ENCODE data around the gene ZNF384.
A peak's percentile ranks its signal among the peaks of the same experiment; 100 is the strongest.

The ZNF384 gene

GRCh38 chr12:6699259-6699988 is 10.2 kb upstream of the ZNF384 start:
- DNase-seq (ENCODE audit: low read depth), result no peak

- no peak for DNase-seq (ENCODE audit: low read depth)
Observed at GRCh38 chr12:6698352-6699046, 9.3 kb upstream of the ZNF384 start.

GRCh38 chr12:6697584-6698351 is 8.6 kb upstream of the ZNF384 start:
- DNase-seq (ENCODE audit: low read depth), result no peak

- no peak for DNase-seq (ENCODE audit: low read depth)
Observed at GRCh38 chr12:6696690-6697583, 7.8 kb upstream of the ZNF384 start.

GRCh38 chr12:6695313-6696045 is 6.3 kb upstream of the ZNF384 start:
- DNase-seq (ENCODE audit: low read depth), result no peak

- no peak for DNase-seq (ENCODE audit: low read depth)
Observed at GRCh38 chr12:6694701-6695100, 5.5 kb upstream of the ZNF384 start.

GRCh38 chr12:6693832-6694355 is 4.7 kb upstream of the ZNF384 start:
- DNase-seq (ENCODE audit: low read depth), result no peak

- DNase-seq (ENCODE audit: low read depth), result no peak
Observed at GRCh38 chr12:6692888-6693287, 3.7 kb upstream of the ZNF384 start.

GRCh38 chr12:6691473-6691872 is 2.3 kb upstream of the ZNF384 start:
- no peak for DNase-seq (ENCODE audit: low read depth)

GRCh38 chr12:6688543-6688998 is 604 bp downstream of the ZNF384 start:
- peak; percentile 10 for DNase-seq (ENCODE audit: low read depth)

- DNase-seq (ENCODE audit: low read depth), result no peak
Observed at GRCh38 chr12:6685814-6686213, 3.4 kb downstream of the ZNF384 start.

- peak; percentile 25 for DNase-seq (ENCODE audit: low read depth)
Observed at GRCh38 chr12:6684609-6685008, 4.6 kb downstream of the ZNF384 start.

- no peak for DNase-seq (ENCODE audit: low read depth)
Observed at GRCh38 chr12:6676962-6677361, 12.2 kb downstream of the ZNF384 start.

- DNase-seq (ENCODE audit: low read depth), result no peak
Observed at GRCh38 chr12:6672143-6672542, 17.0 kb downstream of the ZNF384 start.

GRCh38 chr12:6667559-6668210 is 21.5 kb downstream of the ZNF384 start:
- no peak for DNase-seq (ENCODE audit: low read depth)

- no peak for DNase-seq (ENCODE audit: low read depth)
Observed at GRCh38 chr12:6666211-6666610, 23.0 kb downstream of the ZNF384 start.

- DNase-seq (ENCODE audit: low read depth), result no peak
Observed at GRCh38 chr12:6664902-6665301, 24.3 kb downstream of the ZNF384 start.

GRCh38 chr12:6662906-6663742 is 26.1 kb downstream of the ZNF384 start, which contains the start of gene ING4:
TSS of gene ING4 (minus strand) at chr12:6663119. CDS start at chr12:6663101, 18 bp downstream.
- peak; percentile 96 for DNase-seq (ENCODE audit: low read depth)

- no peak for DNase-seq (ENCODE audit: low read depth)
Observed at GRCh38 chr12:6662602-6662905, 26.6 kb downstream of the ZNF384 start.

Data from stimulated activated CD4-positive, alpha-beta T cell treated with anti-CD3 and anti-CD28 coated beads, Interleukin-2, amount 100 ng/mL, for 4 hours (primary cell).